Measurements from ENCODE around the gene TRAF6. TPM values are rescaled to one million over a fixed set of nuclear protein-coding genes. Genes with fewer than 3 reads are reported as not detected.

TRAF6 gene
- total RNA-seq, 2 donors from 2014 or later, result 10.3 to 19.0 TPM

- intact Hi-C loops (cut with DNase I), result no loop called here
- Histone ChIP-seq H3K36me3 (peaks cover 0 to 3% of the 10 kb centered on the region in 2 donors), H3K9me3 (no peaks in the 10 kb centered on the region), H3K4me3 (no peak overlapping the region), H3K4me1 (replicated peaks) (no peaks in the 10 kb centered on the region), H3K27me3 (replicated peaks; ENCODE audit: insufficient read depth) (no peaks in the 10 kb centered on the region), H3K27ac (no peak overlapping the region)
- no peak for TF ChIP-seq CTCF (IDR thresholded peaks at IDR 0.05)
- no peak for TF ChIP-seq POLR2AphosphoS5 (IDR thresholded peaks at IDR 0.05)
- no peak for TF ChIP-seq POLR2A (IDR thresholded peaks at IDR 0.05)
- no peak for DNase-seq (ENCODE audit: low spot score)
These were observed 16.7 kb downstream of the TRAF6 start for GRCh38 chr11:36493332-36493731.

GRCh38 chr11:36492724-36493304, 17.3 kb downstream of the TRAF6 start:
- peaks cover 0 to 3% of the 10 kb centered on the region in 2 donors for H3K36me3 ChIP-seq
- H3K9me3 ChIP-seq, result no peaks in the 10 kb centered on the region
- intact Hi-C loops (cut with DNase I), result no loop called here
- H3K4me1 ChIP-seq (replicated peaks), result no peaks in the 10 kb centered on the region
- no peak for DNase-seq (ENCODE audit: low spot score)
- no peak overlapping the region for H3K4me3 ChIP-seq
- H3K27me3 ChIP-seq (replicated peaks; ENCODE audit: insufficient read depth), result no peaks in the 10 kb centered on the region
- peak; percentile 53 to 62 (median 54) for TF ChIP-seq CTCF (IDR thresholded peaks at IDR 0.05)
- TF ChIP-seq POLR2A (IDR thresholded peaks at IDR 0.05), result no peak
- no peak for TF ChIP-seq POLR2AphosphoS5 (IDR thresholded peaks at IDR 0.05)
- no peak overlapping the region for H3K27ac ChIP-seq

GRCh38 chr11:36490026-36490806, 19.9 kb downstream of the TRAF6 start:
- H3K9me3 ChIP-seq, result no peaks in the 10 kb centered on the region
- H3K4me3 ChIP-seq, result no peak overlapping the region
- no peaks in the 10 kb centered on the region for H3K27me3 ChIP-seq (replicated peaks; ENCODE audit: insufficient read depth)
- no peaks in the 10 kb centered on the region for H3K4me1 ChIP-seq (replicated peaks)
- no peak for TF ChIP-seq CTCF (IDR thresholded peaks at IDR 0.05)
- no peak for TF ChIP-seq POLR2AphosphoS5 (IDR thresholded peaks at IDR 0.05)
- no peak for TF ChIP-seq POLR2A (IDR thresholded peaks at IDR 0.05)
- intact Hi-C loops (cut with DNase I), result no loop called here
- H3K27ac ChIP-seq, result no peak overlapping the region
- 88% methylated on average over 16 of the region's 16 CpGs for WGBS
- H3K36me3 ChIP-seq, result no peaks in the 10 kb centered on the region
- no peak for DNase-seq (ENCODE audit: low spot score)

- intact Hi-C loops (cut with DNase I), result loop anchor here (10.0 kb wide), 1 partner anchor 873 kb away; the partner anchor contains the start of gene FJX1
- no peak for TF ChIP-seq CTCF (IDR thresholded peaks at IDR 0.05)
- no peak for TF ChIP-seq POLR2A (IDR thresholded peaks at IDR 0.05)
- DNase-seq (ENCODE audit: low spot score), result no peak
- Histone ChIP-seq H3K4me3 (no peak overlapping the region), H3K36me3 (no peaks in the 10 kb centered on the region), H3K27me3 (replicated peaks; ENCODE audit: insufficient read depth) (no peaks in the 10 kb centered on the region), H3K4me1 (replicated peaks) (no peaks in the 10 kb centered on the region), H3K9me3 (no peaks in the 10 kb centered on the region), H3K27ac (no peak overlapping the region)
- WGBS, result 85% methylated on average over 5 of the region's 5 CpGs
These were observed 22.0 kb downstream of the TRAF6 start for GRCh38 chr11:36488096-36488495.

- WGBS, result 85% methylated on average over 4 of the region's 4 CpGs
- Histone ChIP-seq H3K9me3 (no peaks in the 10 kb centered on the region), H3K27me3 (replicated peaks; ENCODE audit: insufficient read depth) (no peaks in the 10 kb centered on the region), H3K36me3 (no peaks in the 10 kb centered on the region), H3K4me1 (replicated peaks) (no peaks in the 10 kb centered on the region), H3K4me3 (no peak overlapping the region), H3K27ac (no peak overlapping the region)
- TF ChIP-seq CTCF (IDR thresholded peaks at IDR 0.05) (no peak), POLR2AphosphoS5 (IDR thresholded peaks at IDR 0.05) (no peak), POLR2A (IDR thresholded peaks at IDR 0.05) (no peak)
- intact Hi-C loops (cut with DNase I), result loop anchor here (10.0 kb wide), 1 partner anchor 873 kb away; the partner anchor contains the start of gene FJX1
- DNase-seq (ENCODE audit: low spot score), result no peak
These were observed 22.5 kb downstream of the TRAF6 start for GRCh38 chr11:36487619-36488018.

All from prostate gland (tissue), 2 donors.